ENCODE results near the gene SAMD4B. TPM values are rescaled to one million over a fixed set of nuclear protein-coding genes. Genes with fewer than 3 reads are reported as not detected.
A peak's percentile ranks its signal among the peaks of the same experiment; 100 is the strongest.

Gene SAMD4B
- total and polyA plus RNA-seq, 10 of the 15 experiments (the other 5 are each of a cell fraction or from before 2014, with no cell fraction given), result 2.4 to 43.3 (median 23.9) TPM

GRCh38 chr19:39410017-39410830 is 68.0 kb downstream of the SAMD4B start (continued):
- peak; percentile 35 for TF ChIP-seq BCL3 (IDR thresholded peaks at IDR 0.05; ENCODE audit: borderline replicate concordance, insufficient read depth, low read depth, low read length, poor library complexity, severe bottlenecking)
- no peak for TF ChIP-seq CBFB (IDR thresholded peaks at IDR 0.05; ENCODE audit: low read depth)
- TF ChIP-seq YBX1 (IDR thresholded peaks at IDR 0.05), result peak; percentile 86; the same call in 1 of the 2 replicates
- TF ChIP-seq HDAC2 (IDR thresholded peaks at IDR 0.05), result no peak
- peak; percentile 98 for TF ChIP-seq BACH1 (IDR thresholded peaks at IDR 0.05; ENCODE audit: borderline replicate concordance)
- TF ChIP-seq MXI1 (IDR thresholded peaks at IDR 0.05; ENCODE audit: low read depth, low read length), result no peak
- TF ChIP-seq WRNIP1 (IDR thresholded peaks at IDR 0.05; ENCODE audit: borderline replicate concordance, low read depth, low read length), result no peak
- TF ChIP-seq E4F1 (IDR thresholded peaks at IDR 0.05; ENCODE audit: borderline replicate concordance, partially characterized antibody), result peak; percentile 78
- peak; percentile 66; the same call in 1 of the 2 replicates for TF ChIP-seq ZNF207 (IDR thresholded peaks at IDR 0.05; ENCODE audit: borderline replicate concordance)
- peak; percentile 64; the same call in 1 of the 2 replicates for TF ChIP-seq BCL11A (IDR thresholded peaks at IDR 0.05; ENCODE audit: low read depth, low read length)
- TF ChIP-seq REST (IDR thresholded peaks at IDR 0.05; ENCODE audit: low read depth, low read length), result 0 out of 2 replicates have a peak, but pooled peaks have one; percentile 8
- peak; percentile 32; the same call in 1 of the 2 replicates for TF ChIP-seq ZNF622 (IDR thresholded peaks at IDR 0.05)
